HG03045 (cell line): Measurements from ENCODE around the gene GTF3C2.

Experiments
- ATAC-seq: cut with Tn5 transposase; IDR thresholded peaks from one replicate; pipeline ENCODE4 v1.9.1; 2021; ENCODE audit warnings: mild to moderate bottlenecking, moderate library complexity; ENCODE audit not compliant: unreplicated experiment

The GTF3C2 gene

DNA sequence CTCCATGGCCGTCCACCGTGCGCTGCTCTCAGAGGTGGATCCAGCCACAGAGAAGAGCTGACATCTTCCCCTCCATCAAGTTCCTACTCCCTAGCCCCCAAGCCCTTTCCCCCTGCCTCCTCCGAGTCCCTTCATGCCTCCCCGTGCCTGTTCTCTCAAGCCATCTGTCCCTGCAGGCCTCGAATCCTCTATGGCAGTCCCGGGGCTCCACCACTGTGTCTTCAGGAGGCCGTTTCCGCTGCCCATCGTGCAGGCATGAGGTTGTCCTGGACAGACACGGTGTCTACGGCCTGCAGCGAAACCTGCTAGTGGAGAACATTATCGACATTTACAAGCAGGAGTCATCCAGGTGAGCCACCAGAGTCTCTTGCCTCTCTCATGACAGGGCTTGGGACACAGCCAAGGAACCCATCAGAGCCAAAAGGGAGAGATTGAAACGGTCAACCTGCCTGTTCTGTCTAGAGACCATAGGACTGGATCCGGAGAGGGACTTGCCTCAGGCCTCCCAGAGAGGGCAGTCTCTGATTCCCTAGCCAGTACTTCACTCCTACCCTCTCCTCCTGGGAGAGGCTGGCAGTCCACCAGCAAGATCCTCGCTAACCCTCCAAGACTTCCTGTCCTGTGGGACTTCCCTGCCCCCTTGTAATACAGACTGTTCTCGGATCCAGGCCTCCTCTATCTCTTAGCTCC is 58.0 kb downstream of the GTF3C2 start:
- ATAC-seq = no peak

DNA sequence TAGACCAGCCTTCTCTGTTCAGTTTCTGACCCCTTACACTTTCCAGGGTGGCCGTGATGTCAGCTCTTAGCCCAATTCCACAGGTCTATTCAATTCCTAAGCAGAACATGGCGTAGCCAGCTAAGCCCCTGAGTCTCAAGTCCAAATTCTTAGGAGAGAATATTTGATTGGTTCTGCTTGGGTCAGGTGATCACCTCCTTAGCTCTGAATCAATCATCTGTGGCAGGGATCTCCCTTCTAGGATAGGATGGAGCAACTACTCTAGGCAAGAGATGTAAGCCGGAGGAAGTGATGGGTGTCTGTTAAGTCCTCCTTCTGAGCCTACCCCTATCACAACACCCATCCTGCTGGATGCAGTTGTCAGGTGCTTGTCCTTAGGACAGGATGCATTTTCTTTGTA is 59.4 kb downstream of the GTF3C2 start:
- no peak for ATAC-seq

GRCh38 chr2:27296481-27296880 is 60.1 kb downstream of the GTF3C2 start:
- no peak for ATAC-seq

GRCh38 chr2:27294928-27295327 is 61.6 kb downstream of the GTF3C2 start:
- no peak for ATAC-seq

DNA sequence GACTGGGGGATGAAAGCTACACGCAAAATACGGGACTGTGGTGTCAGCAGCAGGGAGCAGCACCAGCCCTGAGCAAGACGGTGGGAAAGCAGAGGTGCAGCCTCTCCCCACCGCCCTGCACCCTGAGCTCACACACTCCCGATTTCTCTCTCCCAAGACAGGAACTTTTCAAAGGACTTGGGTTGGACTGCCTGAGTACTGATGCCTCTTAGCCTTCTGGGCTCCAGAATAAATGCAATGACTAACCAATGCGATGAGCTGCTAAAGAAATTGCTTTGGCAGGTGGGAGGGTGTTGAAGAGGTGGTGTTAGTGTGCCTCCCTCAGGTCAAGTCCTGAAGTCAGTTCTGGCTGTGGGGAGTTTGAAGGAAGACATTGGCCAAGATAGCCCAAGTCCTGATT is 64.7 kb downstream of the GTF3C2 start:
- no peak for ATAC-seq

DNA sequence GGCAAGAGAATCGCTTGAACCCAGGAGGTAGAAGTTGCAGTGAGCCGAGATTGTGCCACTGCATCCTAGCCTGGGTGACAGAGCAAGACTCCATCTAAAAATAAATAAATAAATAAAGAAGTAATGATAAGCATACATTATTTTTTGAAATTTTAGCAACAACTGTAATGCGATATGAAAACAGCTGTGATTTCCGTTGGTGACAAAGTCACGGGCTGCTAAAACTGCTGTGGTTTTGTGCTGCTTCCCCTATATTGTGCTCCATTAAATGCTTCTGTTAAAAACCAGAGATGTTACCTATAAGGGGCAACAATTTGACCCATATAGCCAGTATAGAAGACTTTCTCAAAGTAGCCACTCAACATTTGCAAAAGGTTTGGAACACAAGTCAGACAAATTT is 66.0 kb downstream of the GTF3C2 start:
- no peak for ATAC-seq

DNA sequence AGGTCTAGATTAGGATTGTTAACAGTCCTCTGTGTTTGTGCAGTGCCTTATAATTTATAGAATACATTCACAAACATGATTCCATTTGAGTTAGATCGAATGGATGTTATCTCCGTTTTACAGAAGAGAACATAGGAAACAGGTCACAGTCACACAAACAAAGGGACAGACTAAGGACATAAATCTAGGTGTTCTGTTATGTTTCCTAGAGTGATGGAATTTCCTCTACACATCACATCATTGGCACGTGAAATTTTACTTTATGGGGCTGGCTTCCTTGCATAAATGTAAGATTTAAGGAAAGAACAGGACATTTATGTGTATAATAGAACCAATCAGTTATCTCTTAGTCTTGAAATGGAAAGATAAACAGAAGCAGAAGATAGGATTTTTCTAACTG is 68.0 kb downstream of the GTF3C2 start:
- no peak for ATAC-seq

DNA sequence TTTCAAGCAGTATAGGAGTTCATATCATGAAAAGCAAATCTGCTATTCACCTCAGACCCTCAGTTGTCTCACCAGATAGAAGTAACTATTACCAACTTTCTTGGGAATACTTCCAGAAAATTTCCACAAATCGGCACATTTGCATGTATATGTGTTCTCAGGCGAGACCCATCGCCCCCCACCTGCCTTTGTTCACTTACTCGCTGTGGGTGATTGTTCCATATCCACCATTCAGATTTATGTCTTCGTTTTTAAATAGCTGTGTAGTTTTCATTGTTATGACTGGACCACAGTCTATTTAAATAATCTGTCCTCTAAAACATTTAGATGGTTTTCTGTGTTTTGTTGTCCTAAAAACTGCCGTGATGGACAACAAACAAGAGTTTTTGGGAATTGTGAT is 71.1 kb downstream of the GTF3C2 start:
- ATAC-seq = no peak

DNA sequence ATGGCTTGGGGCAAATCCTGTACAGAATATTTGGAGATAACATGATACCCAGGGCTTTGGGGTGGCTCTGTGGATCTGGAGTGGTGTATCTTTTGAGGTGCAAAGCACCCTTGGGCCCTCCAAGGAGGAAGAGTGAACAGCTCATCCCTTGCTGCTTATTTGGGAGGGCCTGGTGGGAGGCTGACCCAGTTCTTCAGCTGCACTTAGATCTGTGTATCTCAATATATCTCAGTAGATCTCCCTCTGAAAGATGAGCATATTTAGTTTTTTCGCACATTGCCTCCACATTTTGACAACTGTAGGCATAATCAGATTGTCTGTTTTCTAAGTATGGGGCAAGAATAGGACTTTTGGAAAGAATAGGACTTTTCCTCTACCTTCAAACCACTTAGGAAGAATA is 71.6 kb downstream of the GTF3C2 start:
- ATAC-seq = no peak

DNA sequence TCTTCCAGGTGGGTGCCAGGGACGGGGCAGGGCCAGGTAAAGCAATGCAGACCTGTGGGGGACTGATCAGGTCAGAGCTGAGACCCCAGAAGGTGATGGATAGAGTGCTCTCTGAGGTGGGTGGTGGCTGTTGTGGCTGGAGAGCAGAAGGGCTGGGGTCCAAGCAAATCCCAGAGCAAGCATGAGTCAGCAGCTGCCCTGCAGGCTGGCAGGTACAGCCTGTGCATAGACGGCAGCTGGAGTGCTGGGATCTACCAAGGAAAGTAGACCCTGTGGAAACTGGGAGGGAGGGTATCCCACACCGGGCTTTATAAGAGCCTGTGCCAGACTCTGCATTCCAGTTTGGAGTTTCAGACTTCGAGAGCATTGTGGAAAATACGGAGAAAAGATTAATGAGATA is 73.7 kb downstream of the GTF3C2 start:
- no peak for ATAC-seq

DNA sequence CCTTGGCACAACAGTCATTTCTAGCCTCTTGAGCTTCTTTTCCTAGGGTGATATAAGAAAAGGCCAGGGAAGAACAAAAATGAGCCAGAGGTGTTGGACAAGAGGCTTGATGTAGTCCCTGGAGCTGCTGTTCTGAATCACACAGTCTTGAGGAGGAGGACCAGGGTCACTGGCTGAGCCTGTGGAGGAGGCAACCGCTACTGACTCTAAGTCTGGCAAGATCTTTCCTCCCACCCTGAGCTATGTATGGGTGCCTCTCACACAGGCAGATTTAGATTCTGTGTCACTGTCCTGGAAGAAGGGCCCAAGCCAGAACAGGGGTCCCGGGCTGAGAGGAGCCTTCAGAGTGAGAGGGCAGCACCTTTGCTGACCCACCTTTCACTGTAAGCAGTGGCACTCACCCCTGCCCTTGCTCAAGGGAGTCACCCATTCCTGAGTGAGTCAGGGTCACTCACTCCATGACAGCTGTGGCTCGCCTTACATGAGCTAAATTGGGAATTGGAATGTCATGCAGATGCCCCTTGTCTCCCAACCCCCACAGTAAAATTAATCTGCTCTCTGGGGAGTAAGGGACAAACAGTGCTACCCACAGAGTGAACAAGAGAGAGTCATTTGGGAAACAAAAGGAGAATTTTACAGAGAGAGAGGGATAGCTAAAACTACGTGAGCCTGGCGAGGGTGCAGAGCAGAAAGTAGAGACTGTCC is 74.6 kb downstream of the GTF3C2 start, which contains the start of gene TRIM54:
TRIM54 (plus strand) TSS at position 575 of the 705 bp plus-strand sequence. CDS start 303 bp downstream, outside the sequence.
- ATAC-seq = no peak

DNA sequence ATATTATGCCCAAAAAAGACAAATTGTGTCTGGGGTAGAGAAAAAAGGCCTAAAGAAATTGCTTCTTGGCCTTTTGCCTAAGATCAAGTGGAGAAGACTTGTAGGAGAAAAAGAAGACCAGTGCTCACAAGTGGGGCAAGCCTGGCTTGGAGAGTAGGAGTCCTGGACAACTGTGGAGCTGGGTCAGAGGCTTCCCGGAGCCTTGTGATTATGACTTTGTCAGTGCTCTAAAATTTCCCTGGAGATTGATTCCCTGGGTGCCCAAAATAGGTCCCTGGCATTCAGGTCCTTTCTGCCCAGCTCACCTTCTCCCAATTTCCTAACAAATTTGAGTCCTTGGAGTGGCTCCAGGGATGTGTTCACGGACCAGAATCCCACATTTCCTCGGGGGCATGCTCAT is 75.1 kb downstream of the GTF3C2 start:
- no peak for ATAC-seq

DNA sequence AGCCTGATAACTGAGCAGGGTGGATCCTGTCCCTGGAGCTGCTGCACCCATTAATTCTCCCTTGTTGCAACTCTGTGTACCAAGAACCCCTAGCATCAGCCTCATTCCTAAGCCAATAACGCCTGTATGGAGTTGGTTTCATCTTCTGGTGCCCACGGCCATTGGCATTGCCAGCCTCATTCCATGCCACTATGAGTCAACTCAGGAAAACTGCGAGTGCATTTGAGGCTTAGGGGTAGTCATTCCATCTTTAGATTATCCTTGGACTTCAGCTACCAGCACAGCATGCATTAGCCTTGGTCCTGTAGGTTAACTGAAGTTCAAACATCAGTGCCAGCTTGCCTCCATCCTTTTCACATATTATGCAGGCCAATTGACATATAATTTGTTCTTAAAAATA is 75.7 kb downstream of the GTF3C2 start:
- no peak for ATAC-seq

DNA sequence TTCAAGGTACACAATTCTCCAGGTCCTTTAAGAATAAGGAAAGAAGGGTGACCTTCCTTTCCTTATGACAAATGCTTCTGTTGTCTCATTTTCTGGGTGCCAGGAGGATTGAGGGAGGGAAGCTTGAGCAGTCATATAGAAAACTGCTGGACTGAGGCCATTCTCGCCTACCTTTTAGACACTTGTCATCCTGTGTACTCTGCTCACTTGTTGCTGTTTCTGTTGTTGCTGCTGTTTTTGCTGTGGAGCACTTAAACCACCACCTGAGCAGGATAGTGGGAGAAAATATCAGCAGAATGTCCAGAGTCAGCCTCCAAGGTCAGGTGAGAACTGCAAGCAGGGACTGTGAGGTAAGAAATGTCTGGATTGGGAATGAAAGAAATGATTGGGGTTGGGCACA is 78.6 kb downstream of the GTF3C2 start:
- no peak for ATAC-seq
